IPS DF 4.7 (cell line): ENCODE data around the gene SCN3B.
A peak's percentile ranks its signal among the peaks of the same experiment; 100 is the strongest.

ENCODE experiments used
- DNase-seq: peaks from one replicate; pipeline ENCODE4 v3.0.0-alpha.2; 2013; ENCODE audit warnings: low spot score; ENCODE audit errors: extremely low read depth

SCN3B gene

DNA sequence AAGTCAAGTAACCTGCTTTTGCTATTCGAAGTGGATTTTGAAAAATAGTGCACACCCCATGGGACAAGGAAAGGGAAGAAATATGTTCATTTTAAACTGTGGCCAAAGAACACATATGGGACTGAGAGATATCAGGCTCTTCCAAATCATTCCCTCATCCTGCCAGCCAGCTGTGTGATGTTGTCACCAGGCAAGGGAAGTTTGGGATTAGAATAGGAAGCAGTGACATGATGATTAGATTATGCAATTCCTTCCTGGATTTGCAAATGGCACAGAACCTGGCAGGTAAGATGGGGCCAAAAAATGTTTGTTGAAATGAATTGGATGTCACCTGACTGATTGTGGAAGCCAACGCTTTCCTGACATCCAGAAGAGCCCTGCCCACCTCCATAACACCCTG is 4.9 kb upstream of the SCN3B start:
- no peak for DNase-seq

DNA sequence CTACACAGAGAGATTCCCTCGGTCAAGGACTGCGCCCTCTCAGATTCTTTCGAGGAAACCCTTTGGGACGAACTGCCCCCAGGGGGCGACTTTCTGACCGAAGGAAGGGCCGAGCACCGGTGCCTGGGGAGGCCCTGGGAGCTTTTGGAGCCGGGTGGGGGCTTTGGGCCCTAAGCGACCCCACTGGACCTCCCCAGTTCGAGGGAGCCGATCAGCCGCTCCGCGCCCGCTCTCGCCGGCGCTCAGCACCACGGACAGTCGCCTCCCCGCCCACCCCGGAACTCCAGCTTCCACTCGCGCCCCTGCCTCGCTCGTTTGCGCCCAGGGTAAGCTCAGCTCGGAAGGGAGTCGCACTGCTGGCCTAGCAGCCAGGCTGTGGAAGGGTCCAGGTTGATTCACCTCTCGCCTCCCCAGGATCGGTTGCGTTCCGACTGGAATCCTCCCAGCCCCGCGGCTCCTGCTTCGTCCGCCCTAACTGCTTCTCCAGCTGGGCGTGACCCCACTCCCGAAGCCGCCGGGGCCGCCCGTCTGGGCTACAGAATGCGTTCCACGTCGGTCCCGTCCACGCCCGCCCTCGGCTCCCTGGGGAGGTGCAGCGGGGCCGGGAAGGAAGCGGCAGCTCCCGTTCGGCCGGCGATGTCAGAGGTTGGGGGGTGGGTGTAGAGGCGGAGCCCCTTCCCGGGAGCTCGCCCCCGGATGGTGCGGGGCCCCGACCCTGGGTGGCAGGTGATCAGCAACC is 428 bp downstream of the SCN3B start:
- DNase-seq: no peak

DNA sequence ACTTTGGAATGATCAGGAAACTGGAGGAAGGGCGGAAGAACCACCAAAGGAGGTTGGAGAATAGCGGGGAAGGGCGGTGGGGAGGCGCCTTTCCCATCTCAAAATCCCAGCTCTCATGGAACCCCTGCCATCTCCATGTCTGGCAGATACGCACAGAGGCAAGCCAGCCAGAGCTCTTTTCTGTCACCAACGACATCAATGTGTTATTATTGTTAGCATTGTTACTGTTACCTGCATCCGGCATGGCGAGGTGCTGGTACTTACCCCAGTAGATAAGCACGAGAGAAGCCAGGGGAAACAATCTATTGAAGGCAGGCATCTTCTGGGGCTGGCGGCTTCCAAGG is 969 bp downstream of the SCN3B start:
- no peak for DNase-seq

DNA sequence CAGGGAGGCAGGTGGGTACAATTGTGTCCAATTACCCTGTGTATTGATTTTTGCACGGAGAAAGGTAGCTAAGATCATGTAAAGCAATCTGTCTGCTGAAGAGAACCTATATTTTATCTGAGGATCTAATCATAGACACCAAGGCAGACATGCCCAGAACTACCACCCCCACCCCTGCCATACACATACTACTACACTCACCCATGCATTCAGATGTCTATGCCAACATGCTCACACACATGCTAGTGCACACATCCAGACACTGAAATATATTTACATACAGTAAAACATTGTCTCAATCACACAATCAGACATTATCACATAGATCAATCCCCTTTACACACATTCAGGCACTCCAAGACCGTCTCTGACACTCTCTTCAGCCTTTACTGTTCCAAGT is 1.8 kb downstream of the SCN3B start:
- DNase-seq: no peak

DNA sequence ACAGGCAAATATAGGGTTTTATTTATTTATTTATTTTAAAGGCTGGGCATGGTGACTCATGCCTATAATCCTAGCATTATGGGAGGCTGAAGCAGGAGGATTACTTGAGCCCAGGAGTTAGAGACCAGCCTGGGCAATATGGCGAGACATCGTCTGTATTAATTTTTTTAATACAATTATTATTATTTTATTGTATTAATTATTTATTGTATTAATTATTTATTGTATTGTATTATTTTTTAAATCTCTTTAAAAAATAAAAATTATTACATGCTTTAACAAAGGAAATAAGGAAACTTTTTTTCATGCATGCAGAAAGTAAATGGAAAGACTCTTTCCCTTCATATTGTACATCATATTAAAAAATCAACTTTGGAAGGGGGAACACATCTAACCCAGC is 3.5 kb downstream of the SCN3B start:
- DNase-seq: no peak

DNA sequence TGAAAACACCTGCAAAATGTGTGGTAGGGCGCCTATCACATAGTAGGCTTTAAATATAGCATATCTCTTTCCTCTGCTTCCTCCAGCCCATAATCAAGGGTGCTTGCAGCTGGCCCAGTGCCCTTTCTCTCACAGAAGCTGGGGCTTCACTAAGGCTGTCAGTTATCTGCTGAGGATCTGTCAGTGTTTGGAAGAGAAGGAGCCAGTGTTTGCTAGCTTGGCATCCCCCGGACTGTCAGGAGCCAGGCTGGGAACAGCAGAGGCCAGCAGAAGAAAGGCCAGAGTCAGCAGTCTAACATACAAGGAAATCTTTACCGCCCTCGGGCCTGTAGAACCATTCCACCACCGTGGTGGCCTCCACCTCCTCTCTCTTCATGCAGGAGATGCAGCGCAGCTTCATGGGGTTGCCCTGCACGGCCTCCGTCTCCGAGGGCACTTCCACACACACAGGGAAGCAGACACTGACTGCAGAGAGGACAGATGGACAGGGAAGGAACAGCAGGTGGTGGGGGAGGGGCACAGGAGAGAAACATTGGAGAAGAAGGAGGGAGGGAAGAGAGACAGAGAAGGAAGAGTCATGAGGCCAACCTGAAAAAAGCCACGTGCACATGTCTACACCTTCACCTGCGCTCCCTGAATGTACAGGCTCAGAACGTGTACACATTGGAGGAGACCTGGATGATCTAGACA is 9.0 kb downstream of the SCN3B start:
- DNase-seq: no peak

DNA sequence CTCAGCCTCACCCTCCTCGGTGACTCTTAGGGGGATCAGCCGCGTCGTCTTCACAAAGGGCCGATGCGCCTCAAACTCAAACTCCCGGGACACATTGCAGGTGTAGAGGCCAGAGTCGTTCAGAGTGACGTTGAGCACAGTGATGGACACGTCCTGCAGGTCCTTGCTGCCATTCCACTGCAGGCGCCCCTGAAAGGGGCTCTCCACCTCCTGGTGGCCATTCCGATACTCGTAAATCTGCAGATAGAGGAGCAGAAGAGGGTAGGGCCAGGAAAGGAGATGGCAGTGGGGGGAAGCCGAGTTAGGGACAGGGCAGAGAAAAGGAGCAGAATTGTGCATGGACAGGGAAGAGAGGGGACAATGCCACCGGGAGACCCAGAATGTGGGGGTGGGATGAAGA is 12.0 kb downstream of the SCN3B start:
- DNase-seq: no peak

DNA sequence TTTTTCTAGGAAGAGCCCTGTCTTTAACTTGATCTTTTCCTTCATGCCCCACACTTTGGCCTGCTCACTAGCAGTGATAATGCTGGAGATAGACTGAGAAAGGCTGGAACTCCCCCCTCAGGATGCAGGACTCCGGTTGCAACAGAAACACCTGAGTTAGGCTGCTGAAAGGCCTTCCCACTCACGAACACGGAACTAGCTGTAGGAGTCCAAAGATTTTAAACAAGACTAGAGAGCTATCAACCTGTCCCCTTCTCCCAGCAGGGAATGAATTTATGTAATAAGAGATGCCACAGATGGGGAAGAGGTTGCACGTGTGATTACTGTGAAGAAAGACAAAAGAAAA is 13.0 kb downstream of the SCN3B start:
- no peak for DNase-seq

DNA sequence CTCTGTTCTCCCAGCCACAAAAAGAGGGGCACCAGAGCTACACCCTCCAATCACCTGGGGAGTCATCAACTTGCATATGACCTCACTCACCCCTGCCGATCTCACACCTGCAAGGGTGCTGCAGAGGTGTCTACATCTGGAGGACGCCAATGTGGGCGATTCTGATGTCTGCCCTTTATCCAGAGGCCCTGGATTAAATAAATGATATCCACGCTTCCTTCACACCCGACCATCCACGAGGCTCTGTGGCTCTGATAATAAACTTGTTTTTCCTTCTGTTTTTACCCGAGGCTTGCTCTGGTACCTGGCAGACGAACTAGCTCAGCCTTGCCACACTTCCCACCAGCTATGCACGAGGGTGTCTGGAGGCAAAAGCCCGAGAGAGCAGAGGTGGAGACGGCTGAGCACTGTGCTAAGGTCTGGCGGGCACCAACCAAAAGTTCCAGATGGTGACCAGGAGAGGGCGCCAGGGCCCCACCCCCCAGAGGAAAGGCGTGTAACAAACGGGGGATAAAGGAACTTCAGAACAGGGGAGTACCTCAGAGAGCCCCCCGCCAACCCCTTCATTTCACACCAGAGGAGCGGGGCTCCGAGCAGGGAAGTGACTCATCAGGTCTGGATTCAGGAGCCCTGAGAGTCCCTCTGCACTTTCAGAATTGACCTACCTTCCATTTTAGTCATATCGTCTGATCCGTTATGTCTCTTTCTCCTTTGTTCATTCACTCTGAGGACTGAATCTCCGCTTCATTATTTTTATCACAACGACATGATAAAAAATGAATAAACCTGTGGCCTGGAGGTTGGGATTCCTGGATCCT is 13.5 kb downstream of the SCN3B start:
- DNase-seq: peak; percentile 62

DNA sequence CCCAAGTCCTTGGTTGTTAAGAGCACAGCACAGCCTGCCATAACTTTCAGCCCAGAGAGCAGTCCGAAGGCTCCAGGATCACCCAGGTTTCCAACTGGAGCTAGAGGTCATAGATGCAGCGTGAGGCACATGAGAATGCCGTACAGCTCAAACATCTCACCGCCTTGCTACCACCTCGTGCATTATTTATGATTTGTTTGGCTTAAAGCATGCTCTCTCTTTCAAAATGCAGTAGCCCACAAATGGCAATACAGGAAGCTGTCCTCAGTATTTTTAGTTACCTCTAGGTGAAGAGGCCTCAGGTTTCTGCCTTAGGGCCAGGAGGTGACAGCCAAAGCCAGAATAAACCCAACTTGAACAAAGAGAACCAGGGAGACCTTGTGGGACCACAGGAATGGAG is 14.4 kb downstream of the SCN3B start:
- DNase-seq: no peak

DNA sequence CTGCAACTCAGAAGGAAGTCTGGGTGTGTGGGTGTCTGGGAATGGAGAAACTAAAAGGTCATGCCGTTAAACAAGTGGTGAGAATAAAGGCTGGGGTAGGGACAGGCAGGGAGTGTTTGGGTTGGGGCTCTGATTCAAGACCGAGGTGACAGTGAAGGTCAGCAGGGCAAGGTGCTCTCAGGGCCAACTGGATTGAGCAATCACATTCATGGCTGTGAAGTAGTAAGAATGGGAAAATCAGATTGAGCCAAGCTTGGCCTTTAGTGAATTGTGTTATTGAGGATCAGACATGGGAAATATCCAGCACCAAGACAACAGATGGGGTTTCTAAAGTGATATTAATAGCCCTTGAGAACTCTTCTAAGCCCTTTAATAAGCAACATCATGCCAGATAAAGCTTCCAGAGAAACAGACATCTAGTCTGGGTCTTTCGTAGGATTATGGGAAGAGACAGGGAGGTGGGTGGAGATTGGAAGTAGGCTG is 24.3 kb downstream of the SCN3B start:
- no peak for DNase-seq

DNA sequence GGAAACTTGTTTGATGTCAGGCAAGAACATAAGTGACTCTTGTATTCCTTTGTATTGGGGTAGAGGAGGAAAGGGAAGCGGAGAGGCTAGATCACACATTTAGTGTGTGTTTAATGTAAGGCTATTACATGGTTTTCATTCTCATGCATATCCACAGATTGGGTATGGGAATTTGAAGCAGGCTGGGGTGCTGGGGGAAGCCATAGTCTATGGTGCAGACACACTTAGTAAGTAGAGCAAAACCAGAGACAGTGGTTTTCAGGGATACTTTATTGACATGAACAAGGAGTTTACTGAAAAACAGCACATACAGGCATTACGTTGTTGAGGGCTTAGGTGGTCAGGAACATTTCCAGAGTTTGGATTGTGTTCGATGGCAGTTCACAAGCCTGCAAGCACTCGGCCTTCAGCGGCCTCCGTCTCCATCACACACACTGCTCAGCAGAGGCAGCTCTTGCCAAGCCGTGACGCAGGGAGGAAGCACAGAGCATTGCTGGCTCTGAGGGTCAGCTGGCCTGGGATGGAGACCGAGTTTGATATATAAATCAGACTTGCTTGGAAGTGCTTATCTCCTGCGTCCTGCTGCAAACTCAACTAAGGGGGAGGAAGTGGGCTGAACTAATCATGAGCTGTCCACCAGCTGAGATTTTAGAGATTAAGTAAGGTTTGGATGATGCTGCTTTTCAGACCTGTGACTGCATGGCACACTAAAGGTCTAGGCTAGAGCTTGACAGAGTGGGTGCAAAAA is 25.3 kb downstream of the SCN3B start:
- no peak for DNase-seq

DNA sequence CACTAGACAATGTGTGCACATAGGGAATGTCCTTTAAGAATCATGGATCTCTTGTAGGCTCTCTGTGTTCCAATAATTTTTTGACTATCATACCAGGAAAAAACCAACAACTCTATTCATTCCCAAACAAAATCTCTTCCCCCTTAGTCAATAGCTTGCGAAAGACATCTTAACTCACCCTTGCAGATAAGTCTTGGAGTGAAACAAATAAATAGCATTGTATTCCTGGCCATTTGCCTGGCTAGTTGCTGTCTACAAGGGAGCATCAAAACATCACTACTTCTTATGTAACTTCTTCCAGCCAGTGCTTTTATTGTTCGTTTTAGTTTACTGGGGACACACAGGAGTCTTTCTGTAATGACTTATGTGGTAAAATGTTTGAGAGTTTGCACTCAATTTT is 29.4 kb downstream of the SCN3B start:
- DNase-seq: no peak

DNA sequence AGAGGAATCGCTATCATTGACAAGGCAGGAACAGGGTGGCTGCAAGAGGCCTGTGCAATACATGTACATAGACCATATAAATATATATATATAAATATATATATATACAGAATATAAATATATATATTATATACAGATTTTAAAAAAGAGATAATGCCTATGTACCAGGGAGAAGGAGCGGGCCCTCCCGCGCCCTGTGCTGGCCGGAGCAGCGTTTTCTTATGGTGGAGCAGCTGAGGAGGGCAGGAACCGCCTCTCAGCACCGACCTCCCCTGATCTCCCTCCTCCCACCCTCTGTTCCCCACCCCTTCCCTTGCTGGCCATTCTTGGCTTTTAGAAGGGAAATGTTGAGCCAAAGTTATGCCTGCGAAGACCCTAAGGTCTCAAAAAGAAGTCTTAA is 31.8 kb downstream of the SCN3B start:
- DNase-seq: no peak

DNA sequence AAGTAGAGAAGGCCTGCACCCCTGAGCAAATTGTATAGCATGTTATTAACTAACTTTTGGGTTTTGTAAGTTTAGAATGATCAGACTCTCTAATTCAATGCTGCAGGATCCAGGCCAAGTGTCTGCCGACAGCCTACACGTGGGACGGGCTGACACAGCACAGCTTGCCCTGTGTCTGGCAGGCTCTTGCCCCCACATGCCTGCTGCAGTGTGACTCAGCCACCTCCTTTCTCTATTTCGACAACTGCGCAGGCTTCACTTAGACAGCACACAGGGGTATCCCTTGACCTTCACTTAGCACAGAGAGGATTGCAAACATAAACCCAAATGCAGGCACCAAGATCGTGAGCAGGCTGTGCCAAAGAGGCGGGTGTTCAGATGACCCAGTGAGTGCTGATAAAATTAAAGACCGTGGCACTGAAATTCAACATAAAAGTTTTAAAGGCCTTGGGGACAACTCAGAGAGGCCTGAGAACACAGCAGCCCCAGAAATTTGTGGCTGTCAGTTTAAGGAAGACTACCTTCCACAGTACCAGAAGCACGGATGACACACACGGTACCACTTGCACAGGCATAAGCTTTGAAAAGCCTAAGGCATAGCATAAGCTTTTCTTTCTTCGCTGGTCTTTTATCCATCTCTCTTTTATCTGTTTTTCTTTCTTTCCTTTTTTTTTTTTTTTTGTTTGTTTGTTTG is 37.8 kb downstream of the SCN3B start:
- no peak for DNase-seq

DNA sequence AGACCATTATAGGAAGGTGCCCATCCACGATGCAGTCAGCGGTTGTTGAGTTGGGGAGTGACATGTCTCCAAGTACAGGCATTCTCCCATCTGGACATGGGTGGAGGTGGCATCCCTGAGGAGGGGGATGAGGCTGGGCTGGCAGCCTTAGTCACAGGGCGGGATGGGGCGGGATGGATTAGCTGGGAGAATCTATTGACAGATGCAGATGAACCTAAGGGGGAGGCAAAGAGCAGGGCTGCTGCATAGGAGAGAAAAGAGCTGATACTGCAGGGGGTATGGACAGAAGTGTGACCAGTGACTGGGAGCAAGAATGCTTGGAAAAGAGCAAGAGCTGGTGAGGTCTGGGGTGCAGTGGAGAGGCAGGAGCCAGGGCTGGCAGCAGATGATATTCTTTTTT is 42.7 kb downstream of the SCN3B start:
- no peak for DNase-seq

DNA sequence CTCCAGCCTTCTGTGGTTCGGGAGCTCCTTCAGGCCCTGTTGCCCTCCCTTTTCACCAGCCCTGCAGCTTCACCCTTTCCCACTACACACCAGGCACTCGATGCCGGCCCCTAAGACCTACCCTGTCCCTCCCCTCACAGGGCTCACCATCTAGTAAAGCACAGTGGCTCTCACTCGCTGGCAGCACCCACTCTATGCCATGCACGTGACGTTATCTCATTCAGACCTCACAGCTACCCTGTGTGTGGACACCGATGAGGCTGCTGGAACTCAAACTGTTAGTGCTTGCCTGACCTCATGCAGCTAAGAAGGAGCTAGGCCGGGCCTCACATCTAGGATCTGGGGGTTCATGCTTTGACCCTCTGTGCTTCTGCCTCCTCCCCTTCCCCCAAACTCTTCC is 45.5 kb downstream of the SCN3B start:
- DNase-seq: no peak

DNA sequence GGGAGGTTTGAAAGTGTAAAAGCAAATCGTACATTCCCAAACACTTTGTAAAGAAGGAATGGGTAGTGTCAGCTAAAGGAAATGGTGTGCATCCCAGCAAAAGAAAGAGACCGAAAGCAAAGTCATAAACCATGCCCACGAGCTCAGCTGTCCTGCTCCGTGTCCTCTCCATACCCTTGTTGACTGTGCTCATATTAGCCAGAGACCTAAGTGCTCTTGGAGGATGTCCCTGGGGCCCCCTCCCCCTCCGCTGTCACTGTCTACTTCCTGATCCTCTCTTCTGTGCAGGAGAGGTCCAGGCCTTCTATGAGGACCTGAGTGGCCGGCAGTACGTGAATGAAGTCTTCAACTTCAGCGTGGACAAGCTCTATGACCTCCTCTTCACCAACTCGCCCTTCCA is 46.1 kb downstream of the SCN3B start:
- no peak for DNase-seq

DNA sequence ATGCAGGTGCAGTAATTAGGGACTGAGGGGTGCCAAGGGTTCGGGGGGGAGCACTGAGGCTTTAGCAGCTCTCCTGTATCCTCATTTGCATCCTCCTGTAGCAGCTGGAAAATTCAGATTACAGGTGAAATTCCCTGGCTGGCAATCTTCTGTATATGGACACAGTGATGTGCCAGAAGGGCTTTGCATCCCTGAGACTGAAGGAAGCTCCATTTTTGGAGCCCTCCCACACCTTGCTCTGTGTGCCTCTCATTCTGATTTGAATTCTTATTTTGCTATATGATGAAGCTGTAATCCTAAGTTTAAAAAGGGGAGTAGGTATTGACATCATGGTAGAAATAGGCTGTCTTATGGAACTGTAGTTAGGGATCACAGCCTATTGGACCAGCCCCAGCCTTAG is 46.6 kb downstream of the SCN3B start:
- no peak for DNase-seq

DNA sequence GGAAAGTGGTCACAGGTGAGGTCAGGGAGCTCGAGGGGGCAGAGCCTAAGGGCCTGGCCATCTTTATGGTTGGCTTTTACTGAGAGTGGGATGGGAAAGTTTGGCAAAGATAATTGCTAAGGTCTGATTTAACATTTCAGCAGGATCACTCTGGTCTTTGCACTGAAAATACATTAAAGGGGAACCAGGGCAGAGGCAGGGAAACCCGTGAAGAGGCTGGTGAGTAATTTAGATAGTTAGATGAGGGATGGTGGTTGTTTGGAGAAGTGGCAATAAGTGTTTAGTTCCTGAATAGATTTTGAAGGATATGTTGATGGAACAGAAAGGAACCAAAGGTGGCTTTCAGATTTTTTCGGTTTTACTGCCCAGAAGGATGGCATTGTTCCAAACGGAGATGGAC is 50.8 kb downstream of the SCN3B start:
- DNase-seq: no peak

DNA sequence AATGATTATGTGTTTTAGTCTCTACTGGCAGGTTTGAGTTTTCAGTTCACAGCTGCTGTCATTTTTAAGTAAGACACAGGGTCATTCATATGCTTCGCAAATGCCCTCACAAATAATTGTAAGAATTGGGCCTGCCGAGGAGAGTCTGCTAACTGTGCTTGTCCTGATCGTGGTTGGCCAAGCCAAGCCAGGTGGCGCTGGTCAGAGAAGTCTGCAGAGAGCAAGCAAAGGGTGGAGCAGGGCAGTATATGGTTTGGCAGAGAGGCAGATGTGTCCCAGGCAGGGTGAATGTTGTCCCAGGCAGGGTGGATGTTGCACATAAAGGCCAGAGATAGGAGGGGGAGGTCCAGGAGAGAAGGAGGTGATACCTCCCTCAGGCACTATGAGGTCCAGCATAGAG is 52.7 kb downstream of the SCN3B start:
- DNase-seq: no peak
